ENCODE measurements around the gene KIF5A.

- no peak for TF ChIP-seq YY1 (IDR thresholded peaks at IDR 0.05; ENCODE audit: low read depth)
- TF ChIP-seq, protein P1, sequence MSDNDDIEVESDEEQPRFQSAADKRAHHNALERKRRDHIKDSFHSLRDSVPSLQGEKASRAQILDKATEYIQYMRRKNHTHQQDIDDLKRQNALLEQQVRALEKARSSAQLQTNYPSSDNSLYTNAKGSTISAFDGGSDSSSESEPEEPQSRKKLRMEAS (IDR thresholded peaks at IDR 0.05), result no peak
- TF ChIP-seq CEBPB (IDR thresholded peaks at IDR 0.05), result no peak
- TF ChIP-seq TAF1 (IDR thresholded peaks at IDR 0.05; ENCODE audit: low read depth), result no peak
- no peak for TF ChIP-seq CREB1 (IDR thresholded peaks at IDR 0.05; ENCODE audit: low read depth)
- TF ChIP-seq, protein P2, sequence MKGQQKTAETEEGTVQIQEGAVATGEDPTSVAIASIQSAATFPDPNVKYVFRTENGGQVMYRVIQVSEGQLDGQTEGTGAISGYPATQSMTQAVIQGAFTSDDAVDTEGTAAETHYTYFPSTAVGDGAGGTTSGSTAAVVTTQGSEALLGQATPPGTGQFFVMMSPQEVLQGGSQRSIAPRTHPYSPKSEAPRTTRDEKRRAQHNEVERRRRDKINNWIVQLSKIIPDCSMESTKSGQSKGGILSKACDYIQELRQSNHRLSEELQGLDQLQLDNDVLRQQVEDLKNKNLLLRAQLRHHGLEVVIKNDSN (IDR thresholded peaks at IDR 0.05), result no peak
- TF ChIP-seq TCF12 (IDR thresholded peaks at IDR 0.05; ENCODE audit: low read depth), result no peak
- TF ChIP-seq EP300 (IDR thresholded peaks at IDR 0.05; ENCODE audit: borderline replicate concordance), result no peak
- no peak for TF ChIP-seq EGR1 (IDR thresholded peaks at IDR 0.05)
- TF ChIP-seq, protein P3, sequence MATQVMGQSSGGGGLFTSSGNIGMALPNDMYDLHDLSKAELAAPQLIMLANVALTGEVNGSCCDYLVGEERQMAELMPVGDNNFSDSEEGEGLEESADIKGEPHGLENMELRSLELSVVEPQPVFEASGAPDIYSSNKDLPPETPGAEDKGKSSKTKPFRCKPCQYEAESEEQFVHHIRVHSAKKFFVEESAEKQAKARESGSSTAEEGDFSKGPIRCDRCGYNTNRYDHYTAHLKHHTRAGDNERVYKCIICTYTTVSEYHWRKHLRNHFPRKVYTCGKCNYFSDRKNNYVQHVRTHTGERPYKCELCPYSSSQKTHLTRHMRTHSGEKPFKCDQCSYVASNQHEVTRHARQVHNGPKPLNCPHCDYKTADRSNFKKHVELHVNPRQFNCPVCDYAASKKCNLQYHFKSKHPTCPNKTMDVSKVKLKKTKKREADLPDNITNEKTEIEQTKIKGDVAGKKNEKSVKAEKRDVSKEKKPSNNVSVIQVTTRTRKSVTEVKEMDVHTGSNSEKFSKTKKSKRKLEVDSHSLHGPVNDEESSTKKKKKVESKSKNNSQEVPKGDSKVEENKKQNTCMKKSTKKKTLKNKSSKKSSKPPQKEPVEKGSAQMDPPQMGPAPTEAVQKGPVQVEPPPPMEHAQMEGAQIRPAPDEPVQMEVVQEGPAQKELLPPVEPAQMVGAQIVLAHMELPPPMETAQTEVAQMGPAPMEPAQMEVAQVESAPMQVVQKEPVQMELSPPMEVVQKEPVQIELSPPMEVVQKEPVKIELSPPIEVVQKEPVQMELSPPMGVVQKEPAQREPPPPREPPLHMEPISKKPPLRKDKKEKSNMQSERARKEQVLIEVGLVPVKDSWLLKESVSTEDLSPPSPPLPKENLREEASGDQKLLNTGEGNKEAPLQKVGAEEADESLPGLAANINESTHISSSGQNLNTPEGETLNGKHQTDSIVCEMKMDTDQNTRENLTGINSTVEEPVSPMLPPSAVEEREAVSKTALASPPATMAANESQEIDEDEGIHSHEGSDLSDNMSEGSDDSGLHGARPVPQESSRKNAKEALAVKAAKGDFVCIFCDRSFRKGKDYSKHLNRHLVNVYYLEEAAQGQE (IDR thresholded peaks at IDR 0.05; ENCODE audit: low read depth), result no peak
Observed at GRCh38 chr12:57584050-57584449, 34.2 kb downstream of the KIF5A start.

Measured in Ishikawa (cell line).